Measurements from ENCODE around the gene ESRRB. TPM values are rescaled to one million over a fixed set of nuclear protein-coding genes. Genes with fewer than 3 reads are reported as not detected.

The ESRRB gene
- not detected in 2 replicates for total RNA-seq
- long read RNA-seq = 0 reads

DNA sequence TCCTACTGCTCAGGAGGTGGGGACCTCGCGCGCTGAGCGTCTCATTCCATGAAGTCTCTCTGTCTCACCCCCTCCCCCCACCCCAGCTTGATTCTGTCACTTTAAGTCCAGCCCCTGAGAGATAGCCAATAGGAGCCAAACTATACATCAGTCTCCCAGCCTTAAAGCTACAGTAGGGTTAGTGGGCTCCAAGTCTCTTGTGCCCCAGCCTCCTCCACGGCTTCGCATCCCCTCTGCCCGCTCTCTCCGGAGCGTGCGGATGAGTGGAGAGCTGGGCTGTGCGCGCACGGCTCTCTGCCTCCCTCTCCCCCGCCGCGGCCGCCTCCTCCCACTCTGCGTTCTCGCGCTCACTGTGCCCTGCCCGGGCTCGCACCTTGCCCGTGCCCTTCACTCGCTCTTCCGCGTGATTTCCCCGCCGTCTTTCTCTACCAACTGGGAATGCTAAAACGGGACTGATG, at the start of gene ESRRB:
TSS of gene ESRRB (plus strand) at position 191 of the 458 bp plus-strand sequence. CDS start at position 456, 265 bp downstream.
- H3K27me3 Mint-ChIP-seq (ENCODE audit: unreplicated experiment) = peaks cover 78% of the 10 kb centered on the region
- peak within 1 kb of the TSS; percentile 75 for H3K4me3 Mint-ChIP-seq (ENCODE audit: unreplicated experiment)
- TF ChIP-seq, protein P1, sequence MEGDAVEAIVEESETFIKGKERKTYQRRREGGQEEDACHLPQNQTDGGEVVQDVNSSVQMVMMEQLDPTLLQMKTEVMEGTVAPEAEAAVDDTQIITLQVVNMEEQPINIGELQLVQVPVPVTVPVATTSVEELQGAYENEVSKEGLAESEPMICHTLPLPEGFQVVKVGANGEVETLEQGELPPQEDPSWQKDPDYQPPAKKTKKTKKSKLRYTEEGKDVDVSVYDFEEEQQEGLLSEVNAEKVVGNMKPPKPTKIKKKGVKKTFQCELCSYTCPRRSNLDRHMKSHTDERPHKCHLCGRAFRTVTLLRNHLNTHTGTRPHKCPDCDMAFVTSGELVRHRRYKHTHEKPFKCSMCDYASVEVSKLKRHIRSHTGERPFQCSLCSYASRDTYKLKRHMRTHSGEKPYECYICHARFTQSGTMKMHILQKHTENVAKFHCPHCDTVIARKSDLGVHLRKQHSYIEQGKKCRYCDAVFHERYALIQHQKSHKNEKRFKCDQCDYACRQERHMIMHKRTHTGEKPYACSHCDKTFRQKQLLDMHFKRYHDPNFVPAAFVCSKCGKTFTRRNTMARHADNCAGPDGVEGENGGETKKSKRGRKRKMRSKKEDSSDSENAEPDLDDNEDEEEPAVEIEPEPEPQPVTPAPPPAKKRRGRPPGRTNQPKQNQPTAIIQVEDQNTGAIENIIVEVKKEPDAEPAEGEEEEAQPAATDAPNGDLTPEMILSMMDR (IDR thresholded peaks at IDR 0.05) = no peak
- H3K9me3 Mint-ChIP-seq (ENCODE audit: unreplicated experiment) = no peaks in the 10 kb centered on the region
- H3K27ac Mint-ChIP-seq (ENCODE audit: unreplicated experiment) = no peak within 1 kb of the TSS
- no peak for DNase-seq (ENCODE audit: extremely low spot score, unreplicated experiment)
- no peaks in the 10 kb centered on the region for H3K36me3 Mint-ChIP-seq (ENCODE audit: unreplicated experiment)
- peaks cover 11% of the 10 kb centered on the region for H3K4me1 Mint-ChIP-seq (ENCODE audit: unreplicated experiment)

DNA sequence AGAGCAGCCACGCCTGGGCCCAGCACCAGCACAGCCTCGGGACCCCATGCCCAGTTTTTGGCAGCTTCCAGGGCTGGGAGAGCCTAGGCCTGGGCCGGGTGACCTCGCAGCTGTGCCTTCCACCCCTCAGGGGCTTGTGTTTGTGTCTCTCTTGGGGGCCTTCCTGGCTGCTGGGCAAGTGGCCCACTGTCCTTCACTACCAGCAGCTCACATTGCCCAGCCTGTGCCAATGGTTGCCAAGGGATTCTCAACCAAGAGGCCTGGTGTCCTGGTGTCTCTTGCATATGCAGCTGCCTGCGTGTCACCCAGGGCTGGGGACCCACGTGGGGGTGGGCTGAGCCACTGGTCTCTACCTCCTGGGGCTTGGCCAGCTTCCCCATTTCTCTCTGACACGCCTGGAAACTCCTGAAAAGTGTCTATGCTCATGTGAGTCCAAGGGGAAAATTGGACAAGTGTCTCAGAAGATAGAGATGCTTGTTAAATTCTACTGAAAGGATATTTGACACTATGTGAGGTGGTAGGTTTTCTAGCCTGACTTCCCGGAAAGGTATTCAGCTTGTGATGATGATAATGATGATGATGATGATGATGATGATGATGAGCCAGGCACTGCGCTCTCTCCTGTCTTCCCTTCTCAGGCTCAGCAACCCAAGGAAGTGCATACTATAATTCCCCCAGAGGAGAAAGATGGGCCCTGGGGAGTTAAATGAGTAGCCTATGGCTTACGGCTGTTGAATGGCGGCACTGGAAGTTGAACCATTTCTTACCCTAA, 48.8 kb upstream of the ESRRB start:
- Mint-ChIP-seq H3K27ac (ENCODE audit: unreplicated experiment) (no peak overlapping the region), H3K9me3 (ENCODE audit: unreplicated experiment) (no peaks in the 10 kb centered on the region), H3K4me3 (ENCODE audit: unreplicated experiment) (no peak overlapping the region), H3K36me3 (ENCODE audit: unreplicated experiment) (no peaks in the 10 kb centered on the region), H3K27me3 (ENCODE audit: unreplicated experiment) (peaks cover 27% of the 10 kb centered on the region), H3K4me1 (ENCODE audit: unreplicated experiment) (no peaks in the 10 kb centered on the region)
- TF ChIP-seq, protein P1 (IDR thresholded peaks at IDR 0.05) = no peak
- DNase-seq (ENCODE audit: extremely low spot score, unreplicated experiment) = no peak

DNA sequence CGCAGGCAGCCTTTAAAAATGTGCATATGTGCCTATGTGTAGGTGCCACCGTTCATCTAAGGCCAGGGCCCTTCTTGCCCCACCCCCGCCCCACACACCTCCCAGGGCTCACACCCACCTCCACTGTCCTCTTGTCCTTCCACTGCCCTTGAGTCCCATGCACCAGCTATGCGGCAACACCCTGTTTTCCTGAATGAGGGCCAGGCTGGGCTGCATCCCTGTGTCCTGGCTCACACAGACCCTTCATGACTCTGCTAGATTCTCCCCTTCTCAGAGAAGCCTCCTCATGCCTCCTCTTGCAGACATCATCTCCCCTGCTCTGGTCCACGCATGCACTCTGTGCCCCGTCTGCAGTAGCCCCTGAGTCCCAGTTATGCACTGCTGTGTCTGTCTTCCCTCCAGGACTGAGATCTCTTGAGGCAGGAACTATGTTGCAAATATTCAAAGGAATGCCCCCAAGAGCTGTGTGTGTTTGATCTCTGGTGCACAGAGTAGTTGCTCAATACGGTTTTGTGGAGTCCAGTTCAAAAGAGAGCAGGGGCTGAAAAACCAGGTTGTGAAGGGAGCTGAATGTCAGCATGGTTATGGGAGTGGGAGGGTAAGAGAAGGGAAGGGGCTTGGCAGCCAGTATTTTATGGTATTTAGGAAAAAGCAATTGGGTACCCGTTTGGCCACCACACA, 47.3 kb upstream of the ESRRB start:
- DNase-seq (ENCODE audit: extremely low spot score, unreplicated experiment) = no peak
- Mint-ChIP-seq H3K27me3 (ENCODE audit: unreplicated experiment) (peaks cover 27% of the 10 kb centered on the region), H3K4me1 (ENCODE audit: unreplicated experiment) (no peaks in the 10 kb centered on the region), H3K9me3 (ENCODE audit: unreplicated experiment) (no peaks in the 10 kb centered on the region), H3K36me3 (ENCODE audit: unreplicated experiment) (no peaks in the 10 kb centered on the region), H3K4me3 (ENCODE audit: unreplicated experiment) (no peak overlapping the region), H3K27ac (ENCODE audit: unreplicated experiment) (no peak overlapping the region)
- TF ChIP-seq, protein P1 (IDR thresholded peaks at IDR 0.05) = no peak

DNA sequence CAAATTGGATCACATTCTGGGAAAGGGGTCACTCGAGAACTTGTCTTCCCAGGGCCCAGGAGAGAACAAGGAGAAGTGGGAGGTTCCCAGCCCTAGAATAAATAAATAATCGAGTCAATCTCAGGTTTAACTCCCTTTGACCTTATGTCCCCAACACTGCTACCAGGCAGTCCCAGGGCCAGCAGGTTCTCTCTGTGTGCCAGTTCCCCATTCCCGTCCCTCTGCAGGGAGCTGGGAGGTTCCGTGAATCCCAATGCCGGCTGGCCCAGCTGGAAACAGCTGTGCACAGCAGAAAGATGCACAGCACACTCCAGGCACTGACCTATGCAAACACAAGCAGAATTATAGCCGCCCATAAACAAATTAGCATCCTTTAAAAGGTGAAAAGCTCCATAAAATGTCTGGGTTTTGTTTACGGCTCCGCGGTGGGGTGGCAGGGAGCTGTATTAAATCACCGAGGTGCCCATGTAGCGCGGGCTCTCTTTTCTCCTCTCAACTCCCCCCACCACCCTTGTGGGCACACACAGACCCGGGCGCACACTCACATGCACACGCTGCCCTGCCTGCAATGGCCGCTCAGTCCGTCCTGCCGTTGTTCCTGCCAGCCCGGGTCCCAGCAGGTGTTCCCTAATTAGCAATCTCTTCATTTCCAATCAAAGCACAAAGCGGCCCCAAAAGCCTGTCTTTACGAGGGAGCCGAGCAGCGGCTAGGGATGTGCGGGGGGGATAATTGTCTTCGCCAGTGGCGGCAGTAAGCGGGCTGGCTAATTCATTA, 46.6 kb upstream of the ESRRB start:
- Mint-ChIP-seq H3K36me3 (ENCODE audit: unreplicated experiment) (no peaks in the 10 kb centered on the region), H3K4me3 (ENCODE audit: unreplicated experiment) (no peak overlapping the region), H3K9me3 (ENCODE audit: unreplicated experiment) (no peaks in the 10 kb centered on the region), H3K4me1 (ENCODE audit: unreplicated experiment) (no peaks in the 10 kb centered on the region), H3K27ac (ENCODE audit: unreplicated experiment) (no peak overlapping the region), H3K27me3 (ENCODE audit: unreplicated experiment) (peaks cover 23% of the 10 kb centered on the region)
- DNase-seq (ENCODE audit: extremely low spot score, unreplicated experiment) = no peak
- TF ChIP-seq, protein P1 (IDR thresholded peaks at IDR 0.05) = no peak

Measured in osteocyte (in vitro differentiated cells).